Osteoblast (primary cell): ENCODE results near the gene TMEM184A. TPM values are rescaled to one million over a fixed set of nuclear protein-coding genes. Genes with fewer than 3 reads are reported as not detected.

ENCODE experiments used
- DNase-seq: peaks from one replicate; pipeline ENCODE4 v3.0.0; 2011; ENCODE audit warnings: low spot score, mixed read lengths; ENCODE audit not compliant: insufficient read length; ENCODE audit errors: missing footprints
- H2AFZ ChIP-seq: 2 replicates; pipeline ENCODE4 v1.6.0; 2011; ENCODE audit warnings: mild to moderate bottlenecking, low read length
- H3K27ac ChIP-seq: 2 replicates; pipeline ENCODE4 v1.5.1; 2011; ENCODE audit warnings: mild to moderate bottlenecking, low read depth, low read length, moderate library complexity
- H3K27me3 ChIP-seq: 2 replicates; pipeline ENCODE4 v1.6.0; 2012; ENCODE audit warnings: mild to moderate bottlenecking, control low read depth, inconsistent platforms, low read length, moderate library complexity; ENCODE audit not compliant: insufficient read depth
- H3K36me3 ChIP-seq: 2 replicates; pipeline ENCODE4 v1.5.1; 2011; ENCODE audit warnings: mild to moderate bottlenecking, low read length, control low read depth, moderate library complexity; ENCODE audit not compliant: insufficient read depth
- H3K4me1 ChIP-seq: 2 replicates; pipeline ENCODE4 v1.5.1; 2011; ENCODE audit warnings: mild to moderate bottlenecking, low read length, control low read depth, moderate library complexity; ENCODE audit not compliant: insufficient read depth
- H3K4me2 ChIP-seq: 2 replicates; pipeline ENCODE4 v1.6.0; 2011; ENCODE audit warnings: mild to moderate bottlenecking, low read length; ENCODE audit not compliant: insufficient read depth
- H3K4me3 ChIP-seq: fragments of 200-600 bp; sonication (generic); 3 replicates; pipeline ENCODE4 v1.5.1; 2012; ENCODE audit warnings: mild to moderate bottlenecking, low read length, inconsistent platforms; ENCODE audit not compliant: insufficient read depth
- H3K79me2 ChIP-seq: 2 replicates; pipeline ENCODE4 v1.6.0; 2012; ENCODE audit warnings: mild to moderate bottlenecking, low read length, control low read depth, inconsistent platforms; ENCODE audit not compliant: insufficient read depth
- H3K9me3 ChIP-seq: 2 replicates; pipeline ENCODE4 v1.5.1; 2011; ENCODE audit warnings: low read depth, low read length, control low read depth
- H4K20me1 ChIP-seq: 2 replicates; pipeline ENCODE4 v1.6.0; 2012; ENCODE audit warnings: mild to moderate bottlenecking, low read length, control low read depth; ENCODE audit not compliant: insufficient read depth
- total RNA-seq: library from RNA; depleted of rRNA; stranded (reverse); fragments of >200 nt; gene quantifications from 2 replicates; pipeline ENCODE4 v1.2.3, GENCODE V29; 2012
- TF ChIP-seq, protein P1 (sequence below): IDR thresholded peaks from 2 replicates; pipeline ENCODE4 v1.5.1; 2011; ENCODE audit warnings: mild to moderate bottlenecking, low read depth, low read length, moderate library complexity; ENCODE audit errors: extremely low read depth

The TMEM184A gene
- total RNA-seq, 1 donor = under 0.01 TPM

DNA sequence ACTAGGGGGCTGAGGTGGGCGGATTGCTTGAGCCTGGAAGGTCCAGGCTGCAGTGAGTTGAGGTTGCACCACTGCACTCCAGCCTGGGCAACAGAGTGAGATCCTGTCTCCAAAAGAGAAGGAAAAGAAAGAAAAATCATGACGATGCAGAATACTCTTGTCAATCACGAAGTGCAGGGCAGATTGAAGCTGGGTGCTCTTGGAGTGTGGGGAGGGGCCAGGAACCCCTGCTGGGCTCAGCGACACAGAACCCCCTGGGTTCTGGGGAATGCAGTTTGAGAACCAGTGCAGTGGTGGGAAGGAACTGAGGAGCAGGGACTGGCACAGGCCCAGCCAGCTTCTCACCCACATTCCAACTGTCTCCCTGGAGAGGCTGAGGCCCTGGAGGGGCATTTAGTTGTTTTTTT is 41.0 kb downstream of the TMEM184A start:
- Histone ChIP-seq H2AFZ (no peak overlapping the region), H4K20me1 (no peaks in the 10 kb centered on the region), H3K79me2 (no peaks in the 10 kb centered on the region), H3K4me1 (peaks cover 20% of the 10 kb centered on the region), H3K27ac (no peak overlapping the region), H3K4me2 (no peak overlapping the region), H3K4me3 (no peak overlapping the region), H3K9me3 (peaks cover 4% of the 10 kb centered on the region), H3K27me3 (no peaks in the 10 kb centered on the region), H3K36me3 (no peaks in the 10 kb centered on the region)
- no peak for DNase-seq
- TF ChIP-seq, protein P1, sequence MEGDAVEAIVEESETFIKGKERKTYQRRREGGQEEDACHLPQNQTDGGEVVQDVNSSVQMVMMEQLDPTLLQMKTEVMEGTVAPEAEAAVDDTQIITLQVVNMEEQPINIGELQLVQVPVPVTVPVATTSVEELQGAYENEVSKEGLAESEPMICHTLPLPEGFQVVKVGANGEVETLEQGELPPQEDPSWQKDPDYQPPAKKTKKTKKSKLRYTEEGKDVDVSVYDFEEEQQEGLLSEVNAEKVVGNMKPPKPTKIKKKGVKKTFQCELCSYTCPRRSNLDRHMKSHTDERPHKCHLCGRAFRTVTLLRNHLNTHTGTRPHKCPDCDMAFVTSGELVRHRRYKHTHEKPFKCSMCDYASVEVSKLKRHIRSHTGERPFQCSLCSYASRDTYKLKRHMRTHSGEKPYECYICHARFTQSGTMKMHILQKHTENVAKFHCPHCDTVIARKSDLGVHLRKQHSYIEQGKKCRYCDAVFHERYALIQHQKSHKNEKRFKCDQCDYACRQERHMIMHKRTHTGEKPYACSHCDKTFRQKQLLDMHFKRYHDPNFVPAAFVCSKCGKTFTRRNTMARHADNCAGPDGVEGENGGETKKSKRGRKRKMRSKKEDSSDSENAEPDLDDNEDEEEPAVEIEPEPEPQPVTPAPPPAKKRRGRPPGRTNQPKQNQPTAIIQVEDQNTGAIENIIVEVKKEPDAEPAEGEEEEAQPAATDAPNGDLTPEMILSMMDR = no peak

DNA sequence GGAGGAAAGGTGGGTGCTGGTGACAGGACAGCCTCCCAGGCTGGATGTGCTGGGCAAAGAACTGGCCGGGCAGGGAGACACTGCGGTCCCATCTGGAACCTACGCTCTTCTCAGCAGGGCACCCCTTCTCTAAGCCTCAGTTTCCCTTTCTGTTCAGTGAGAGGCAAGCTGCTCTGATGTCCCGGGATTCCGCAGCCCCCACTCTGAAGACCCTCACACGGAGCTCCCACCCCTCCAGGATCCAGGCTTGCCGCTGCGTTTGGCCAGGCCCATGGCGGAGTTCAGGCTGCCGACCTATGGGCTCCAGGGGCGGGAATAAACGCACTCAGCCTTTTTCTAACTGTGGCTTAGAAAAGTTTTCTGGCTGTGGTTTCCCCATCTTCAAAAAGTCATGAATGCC is 41.6 kb downstream of the TMEM184A start:
- TF ChIP-seq, protein P1 = no peak
- DNase-seq = no peak
- H3K79me2 ChIP-seq = no peaks in the 10 kb centered on the region
- no peak overlapping the region for H3K4me2 ChIP-seq
- no peak overlapping the region for H3K4me3 ChIP-seq
- peaks cover 20% of the 10 kb centered on the region for H3K4me1 ChIP-seq
- no peaks in the 10 kb centered on the region for H4K20me1 ChIP-seq
- H3K36me3 ChIP-seq = no peaks in the 10 kb centered on the region
- no peak overlapping the region for H2AFZ ChIP-seq
- H3K27me3 ChIP-seq = no peaks in the 10 kb centered on the region
- peaks cover 4% of the 10 kb centered on the region for H3K9me3 ChIP-seq
- H3K27ac ChIP-seq = no peak overlapping the region

DNA sequence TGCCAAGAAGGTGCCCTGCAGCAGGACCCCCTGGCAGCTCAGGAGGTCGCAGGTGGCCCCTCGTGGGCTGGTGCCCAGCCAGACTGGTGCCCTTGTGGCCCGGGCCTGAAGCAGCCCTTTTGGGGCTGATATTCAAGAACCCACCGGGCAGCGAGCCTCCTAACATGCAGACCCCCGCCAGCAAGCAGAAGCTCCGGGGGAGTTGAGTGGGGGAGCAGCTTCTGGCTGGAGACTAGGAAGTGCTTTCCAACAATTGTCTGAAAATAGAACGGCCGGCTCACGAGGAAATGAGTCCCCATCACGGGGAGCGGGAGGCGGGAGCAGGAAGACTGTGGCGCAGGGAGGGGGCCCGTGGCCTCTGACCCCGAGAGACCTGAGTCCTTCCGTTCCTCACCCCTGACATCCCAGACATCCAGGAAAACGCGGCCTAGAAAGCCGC is 42.3 kb downstream of the TMEM184A start:
- DNase-seq = peak; percentile 91
- no peaks in the 10 kb centered on the region for H3K79me2 ChIP-seq
- TF ChIP-seq, protein P1 = no peak
- no peaks in the 10 kb centered on the region for H3K36me3 ChIP-seq
- H3K4me3 ChIP-seq = peak overlapping the region; percentile 49
- peak overlapping the region; percentile 67 for H3K4me2 ChIP-seq
- H3K4me1 ChIP-seq = peaks cover 20% of the 10 kb centered on the region
- peak overlapping the region; percentile 87 for H3K27ac ChIP-seq
- H3K9me3 ChIP-seq = peaks cover 1% of the 10 kb centered on the region
- no peaks in the 10 kb centered on the region for H4K20me1 ChIP-seq
- H3K27me3 ChIP-seq = no peaks in the 10 kb centered on the region
- H2AFZ ChIP-seq = peak overlapping the region; percentile 78

DNA sequence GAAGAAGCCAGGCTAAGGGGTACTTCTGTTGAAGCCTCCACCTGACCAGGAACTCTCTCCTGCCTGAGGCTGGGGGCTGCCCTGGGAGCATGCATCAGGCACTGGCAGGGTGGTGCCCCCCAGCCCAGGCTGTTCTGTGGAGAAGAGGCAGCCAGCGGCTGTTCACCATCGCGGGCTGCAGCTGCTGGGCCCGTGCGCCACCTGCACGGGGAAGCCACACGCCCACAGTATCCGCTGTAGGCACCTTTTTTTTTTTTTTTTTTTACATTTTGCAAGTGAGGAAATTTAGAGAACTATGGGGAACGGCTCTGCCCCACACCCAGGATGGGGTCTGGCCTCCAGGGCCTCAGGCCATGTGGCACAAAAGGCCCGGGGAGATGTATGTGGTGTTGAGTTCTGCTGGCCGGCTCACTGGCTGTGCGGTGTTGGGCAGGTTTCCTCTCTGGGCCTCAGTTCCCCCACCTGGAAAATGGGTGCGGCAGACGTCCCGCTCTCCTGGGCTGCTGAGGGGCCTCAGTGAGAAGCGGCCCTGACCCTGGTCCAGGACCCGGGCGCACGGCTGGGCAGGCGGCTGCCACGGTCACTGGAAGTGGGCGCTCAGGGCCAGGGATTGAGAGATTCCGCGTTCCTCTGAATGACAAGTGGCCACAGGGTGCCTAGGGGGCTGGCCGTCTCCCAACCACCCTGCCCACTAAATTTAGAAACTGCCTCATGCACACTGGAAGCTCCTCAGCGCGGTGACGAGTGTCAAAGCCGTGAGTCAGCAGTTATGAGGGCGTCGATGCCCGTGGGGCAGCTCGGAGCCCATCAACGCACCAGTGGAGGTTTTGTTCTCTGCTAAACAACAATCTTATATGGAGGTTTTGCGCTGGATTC is 43.0 kb downstream of the TMEM184A start:
- H3K27me3 ChIP-seq = no peaks in the 10 kb centered on the region
- H3K36me3 ChIP-seq = no peaks in the 10 kb centered on the region
- DNase-seq = peak; percentile 98
- peak overlapping the region; percentile 78 for H2AFZ ChIP-seq
- TF ChIP-seq, protein P1 = no peak
- H3K4me3 ChIP-seq = peak overlapping the region; percentile 49
- H3K27ac ChIP-seq = peak overlapping the region; percentile 87
- peaks cover 20% of the 10 kb centered on the region for H3K4me1 ChIP-seq
- no peaks in the 10 kb centered on the region for H3K79me2 ChIP-seq
- H3K4me2 ChIP-seq = peak overlapping the region; percentile 67
- H4K20me1 ChIP-seq = no peaks in the 10 kb centered on the region
- H3K9me3 ChIP-seq = no peaks in the 10 kb centered on the region
